A549 treated with AZD9567 at 1 μM for 4 hours (cell line): ENCODE data around the gene CBFA2T2. TPM values are rescaled to one million over a fixed set of nuclear protein-coding genes. Genes with fewer than 3 reads are reported as not detected.

ENCODE experiments used
- total RNA-seq: library from RNA; stranded (reverse); fragments of 200-300 nt; extraction: Qiagen RNA extraction; gene quantifications from 5 replicates; pipeline ENCODE4 v1.2.3, GENCODE V29; 2022; ENCODE audit not compliant: insufficient read depth

The CBFA2T2 gene
- 4.5 to 7.6 TPM (median 6.6 TPM) in 5 replicates for total RNA-seq

DNA sequence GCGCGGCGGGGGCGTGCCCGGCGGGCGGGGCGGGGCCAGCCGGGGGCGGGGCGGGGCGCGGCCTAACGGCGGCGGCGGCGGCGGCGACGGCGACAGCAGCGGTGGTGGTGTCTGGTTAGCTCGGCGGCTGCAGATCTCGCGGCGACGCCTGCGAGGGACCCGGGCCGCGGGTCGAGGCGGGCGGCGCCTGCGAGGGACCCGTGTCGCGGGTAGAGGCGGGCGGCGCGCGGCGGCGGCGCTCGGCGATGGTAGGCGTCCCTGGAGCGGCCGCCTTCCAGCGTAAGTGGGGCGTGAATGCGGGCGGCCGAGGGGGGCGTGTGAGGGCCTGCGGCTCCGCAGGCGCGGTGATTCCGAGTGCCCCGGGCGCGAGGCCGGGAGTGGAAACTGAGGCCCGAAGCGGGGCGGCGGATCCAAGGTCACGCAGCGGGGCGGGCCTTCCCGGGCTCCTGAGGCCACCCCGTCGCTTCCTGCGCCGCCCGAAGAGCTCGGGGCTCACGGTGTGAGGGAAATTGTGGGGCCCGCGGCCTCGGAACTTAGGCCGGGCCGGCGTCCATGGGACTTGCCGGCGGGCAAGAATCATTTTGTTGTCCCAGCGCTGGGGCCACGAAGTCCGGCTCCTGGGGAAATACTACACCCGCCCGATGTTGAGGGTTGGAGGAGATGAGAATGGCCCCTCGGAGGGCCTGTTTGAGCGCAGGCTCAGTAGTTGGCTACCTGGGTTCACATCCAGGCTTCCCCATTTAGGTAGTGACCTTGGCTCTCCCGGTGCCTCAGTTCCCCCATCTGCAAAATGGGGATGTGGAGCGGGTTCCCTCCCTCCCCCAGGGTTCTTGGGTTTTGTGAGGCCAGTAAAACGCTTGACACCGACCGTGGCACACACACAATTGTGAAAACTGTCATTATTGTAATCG, at the start of gene CBFA2T2:
Gene CBFA2T2 (plus strand): TSS at position 74 of the 911 bp plus-strand sequence. CDS start 172 bp downstream, at position 246.

DNA sequence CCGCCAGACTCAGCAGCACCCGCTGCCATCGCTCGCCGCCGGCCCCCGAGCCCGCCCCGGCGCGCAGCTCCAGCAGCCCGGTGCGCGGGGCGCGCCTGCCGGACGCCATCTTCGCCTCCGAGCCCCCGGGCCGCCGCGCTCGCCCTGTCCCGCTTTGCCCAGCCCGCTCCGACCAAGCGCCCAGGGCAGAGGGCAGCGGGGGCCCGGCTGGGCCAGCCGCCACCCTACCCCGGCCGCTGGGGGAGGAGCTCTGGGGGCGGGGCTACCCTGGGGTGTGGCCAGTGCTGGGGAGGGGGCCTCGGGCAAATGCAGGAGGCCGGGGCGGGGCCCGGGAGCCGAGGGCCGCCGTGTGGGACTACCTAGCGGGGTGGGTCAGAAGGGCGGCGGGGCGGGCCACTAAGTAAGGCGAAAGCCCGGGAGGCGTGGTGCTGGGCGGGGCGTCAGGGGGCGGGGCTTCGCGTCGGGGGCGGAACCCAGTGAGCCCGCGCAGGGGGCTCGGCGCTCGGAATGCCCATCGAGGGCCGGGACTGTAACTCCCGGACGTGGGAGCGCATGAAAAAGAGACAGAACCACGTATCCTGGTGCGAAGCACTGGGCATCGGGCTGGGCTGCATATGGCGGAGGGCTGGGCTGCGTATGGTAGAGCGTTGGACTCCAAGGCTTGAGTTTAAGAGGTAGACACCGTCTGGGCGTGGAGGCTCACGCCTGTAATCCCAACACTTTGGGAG, 46.2 kb upstream of the CBFA2T2 start, which contains the start of gene SNTA1:
Gene SNTA1 (minus strand): TSS at position 252 of the 728 bp plus-strand sequence. CDS start 143 bp downstream, at position 109.

DNA sequence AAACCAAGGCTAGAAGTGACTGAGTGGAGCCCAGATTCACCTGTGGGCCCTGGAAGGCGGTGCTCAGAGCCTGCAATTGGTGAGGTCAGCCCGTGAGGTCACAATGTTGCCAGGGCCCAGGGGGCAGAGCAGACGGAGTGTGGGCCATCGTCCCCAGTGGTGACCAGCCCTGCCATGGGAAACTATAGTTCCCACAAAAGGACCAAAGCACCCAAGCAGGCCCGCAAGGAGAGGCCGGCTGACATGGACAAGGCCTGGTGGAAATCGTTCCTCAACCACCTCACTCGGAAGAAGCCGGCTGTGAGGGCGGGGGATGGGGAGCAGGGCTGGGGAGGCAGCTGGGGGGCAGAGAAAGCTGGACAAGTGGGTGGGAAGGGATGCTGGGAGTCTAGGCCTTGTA, 172.3 kb downstream of the CBFA2T2 start, which contains the start of gene C20orf144:
Gene C20orf144 (plus strand): TSS at position 156 of the 400 bp plus-strand sequence. CDS start 19 bp downstream, at position 175.

DNA sequence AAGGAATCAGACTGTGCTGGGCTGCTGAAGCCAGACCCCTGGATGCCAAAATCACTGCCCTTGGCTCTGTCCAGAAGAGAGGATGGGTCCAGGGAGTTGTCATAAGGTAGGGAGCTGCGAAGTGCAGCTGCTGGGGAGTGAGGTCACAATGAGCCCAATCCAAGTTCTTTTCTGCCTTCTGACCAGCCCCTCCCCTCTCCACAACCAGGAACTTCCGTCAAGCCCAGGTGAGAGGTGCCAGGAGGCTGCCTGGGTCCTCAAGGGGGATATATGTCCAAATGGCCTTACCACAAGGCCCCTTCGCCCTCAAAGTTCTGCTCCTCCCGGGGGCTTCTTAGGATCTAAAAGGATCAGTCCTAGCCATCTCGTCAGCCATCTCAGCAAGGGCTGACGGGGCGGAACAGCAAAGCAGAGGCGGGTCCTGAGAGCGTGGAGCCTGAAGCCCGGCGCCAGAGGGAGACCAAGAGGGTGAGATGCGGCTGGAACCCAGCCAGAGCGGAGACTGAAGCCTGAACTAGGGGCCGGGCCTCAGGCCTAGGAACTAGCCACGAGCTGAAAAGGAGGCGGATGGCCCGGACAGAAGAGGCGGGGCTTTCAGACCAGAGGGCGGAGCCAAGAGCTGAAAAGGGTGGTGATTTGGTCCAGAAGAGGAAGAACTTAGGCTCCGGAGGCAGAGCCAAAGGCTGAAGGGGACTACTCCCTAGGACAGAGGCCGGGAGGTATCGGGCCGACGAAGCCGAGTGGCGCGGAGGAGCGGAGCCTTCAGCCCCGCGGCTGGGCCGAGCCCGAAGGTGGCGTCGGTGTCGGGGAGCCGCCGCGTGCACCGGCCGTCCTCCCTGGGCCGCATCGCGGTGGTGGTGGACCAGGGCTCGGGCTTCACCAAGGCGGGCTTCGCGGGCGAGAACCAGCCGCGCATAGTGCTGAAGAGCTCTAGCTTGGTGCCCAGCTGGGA, 176.7 kb downstream of the CBFA2T2 start, which contains the start of gene ACTL10:
Gene ACTL10 (plus strand): TSS at position 651 of the 952 bp plus-strand sequence. CDS start 555 bp downstream, outside the sequence.

DNA sequence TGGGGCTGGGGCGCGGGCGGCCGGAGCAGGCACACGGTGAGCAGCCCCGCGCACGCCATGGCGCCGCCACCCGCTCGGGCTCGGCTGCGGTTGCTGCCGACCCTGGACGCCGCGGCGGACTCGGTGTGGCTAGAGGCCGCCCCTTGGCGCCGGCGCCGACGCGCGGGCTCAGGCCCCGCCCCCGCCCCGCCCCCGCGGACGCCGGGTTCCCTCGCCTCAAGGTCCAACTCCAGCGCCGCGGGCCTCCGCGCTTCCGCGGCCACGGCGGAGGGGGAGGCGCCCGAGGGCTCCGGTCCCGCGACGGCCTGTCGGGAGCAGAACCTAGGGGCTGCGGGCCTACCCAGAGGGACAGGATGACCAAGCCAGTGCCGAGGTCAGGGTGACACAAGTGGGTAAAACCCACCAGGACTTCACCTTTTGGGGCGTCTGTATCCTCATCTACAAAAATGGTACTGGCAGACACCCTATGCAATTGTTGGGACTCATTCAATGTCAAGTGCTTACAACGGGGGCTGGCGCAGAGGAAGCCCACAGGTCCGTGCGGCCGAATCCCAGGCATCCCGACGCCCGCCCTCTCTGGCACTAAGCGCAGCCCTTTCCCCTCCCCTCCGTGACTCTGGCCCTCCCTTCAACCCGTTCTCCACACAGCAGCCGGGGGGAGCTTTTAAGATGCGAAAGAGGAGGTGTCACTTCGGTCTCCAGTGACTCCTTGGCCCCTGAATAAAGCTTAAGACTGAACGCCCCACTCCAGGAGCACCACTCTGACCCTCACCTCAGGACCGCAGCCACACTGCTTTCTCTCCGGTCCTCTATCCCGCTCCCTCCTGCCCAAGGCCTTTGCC, 184.6 kb downstream of the CBFA2T2 start, which contains the start of gene NECAB3:
Gene NECAB3 (minus strand): TSS at position 135 of the 842 bp plus-strand sequence. CDS start 76 bp downstream, at position 59.

DNA sequence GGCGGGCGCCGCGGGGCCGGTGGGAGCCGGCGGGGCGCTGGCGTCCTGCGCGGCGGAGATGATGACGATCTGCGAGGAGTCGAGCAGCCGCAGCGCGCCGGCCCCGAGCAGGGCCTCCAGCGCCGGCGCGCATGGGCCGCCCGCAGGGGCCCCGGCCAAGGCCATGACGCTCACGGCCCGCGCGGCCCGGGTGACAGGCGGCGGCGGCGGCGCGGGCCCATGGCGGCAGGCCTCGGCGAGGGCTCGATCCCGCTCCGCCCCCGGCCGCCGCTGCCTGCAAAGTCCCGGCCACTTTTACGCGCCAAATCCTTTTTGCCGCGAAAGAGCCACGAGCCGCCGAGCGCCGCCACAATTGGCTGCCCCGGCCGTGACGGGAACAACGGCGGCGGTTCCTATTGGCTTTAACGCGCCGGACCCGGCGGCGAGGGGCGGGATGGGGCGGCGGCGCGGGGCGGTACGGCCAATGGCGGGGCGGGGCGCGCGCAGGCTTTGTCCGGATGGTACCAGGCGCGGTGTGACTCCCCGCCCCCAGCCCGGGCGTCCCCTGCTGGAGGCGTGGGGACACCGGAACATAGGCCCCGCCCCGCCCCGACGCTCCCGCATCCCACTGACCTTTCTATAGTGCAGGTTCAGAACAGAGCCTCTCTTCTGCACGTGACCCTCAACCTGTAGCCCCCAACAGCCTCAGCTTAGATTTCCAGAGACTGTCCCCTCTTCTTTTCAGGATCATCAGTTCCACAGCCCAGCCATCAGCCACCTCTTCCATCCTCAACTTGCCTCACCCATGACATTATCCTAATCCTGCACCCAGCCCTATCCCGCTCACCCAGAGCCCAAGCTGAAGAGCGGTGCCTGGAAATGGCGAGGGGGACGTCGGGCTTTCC, 196.4 kb downstream of the CBFA2T2 start, which contains the start of gene E2F1:
Gene E2F1 (minus strand): TSS at position 286 of the 884 bp plus-strand sequence. CDS start 121 bp downstream, at position 165.

Other genes starting within 250 kb of the CBFA2T2 start
- 0.11 to 0.16 TPM (median 0.13 TPM) in 3 of 5 replicates, not detected in the others for gene BPIFB1, start 206.9 kb upstream of the CBFA2T2 start, total RNA-seq
- 27.1 to 37.6 TPM (median 33.5 TPM) in 5 replicates for gene CDK5RAP1, start 88.6 kb upstream of the CBFA2T2 start, total RNA-seq
- 10.5 to 14.1 TPM (median 11.8 TPM) in 5 replicates for gene SNTA1, start 46.3 kb upstream of the CBFA2T2 start, total RNA-seq
- gene C20orf144, start 172.2 kb downstream of the CBFA2T2 start, total RNA-seq: 0.06 to 0.07 TPM (median 0.07 TPM) in 3 of 5 replicates, not detected in the others
- gene ACTL10, start 176.8 kb downstream of the CBFA2T2 start, total RNA-seq: 0.05 TPM in 1 of 5 replicates, not detected in the others
- 8.3 to 15.0 TPM (median 13.7 TPM) in 5 replicates for gene NECAB3, start 184.3 kb downstream of the CBFA2T2 start, total RNA-seq
- 25.2 to 33.1 TPM (median 30.8 TPM) in 5 replicates for gene E2F1, start 196.3 kb downstream of the CBFA2T2 start, total RNA-seq
- gene PXMP4, start 230.2 kb downstream of the CBFA2T2 start, total RNA-seq: 6.3 to 7.4 TPM (median 6.4 TPM) in 5 replicates
- gene ZNF341, start 241.9 kb downstream of the CBFA2T2 start, total RNA-seq: 1.8 to 3.5 TPM (median 3.0 TPM) in 5 replicates